GM18502 (cell line): Measurements from ENCODE around the gene LRRC75B.

Experiments
- ATAC-seq: cut with Tn5 transposase; IDR thresholded peaks from one replicate; pipeline ENCODE4 v1.9.1; 2021; ENCODE audit warnings: mild to moderate bottlenecking; ENCODE audit not compliant: unreplicated experiment, poor library complexity

The LRRC75B gene

GRCh38 chr22:24587948-24588347, 4.9 kb downstream of the LRRC75B start:
- ATAC-seq, result no peak

- ATAC-seq, result no peak
These were observed 5.6 kb downstream of the LRRC75B start for GRCh38 chr22:24587251-24587650.

GRCh38 chr22:24585927-24586546, 6.8 kb downstream of the LRRC75B start:
- no peak for ATAC-seq

GRCh38 chr22:24585461-24585860, 7.4 kb downstream of the LRRC75B start:
- ATAC-seq, result no peak

- ATAC-seq, result no peak
These were observed 7.9 kb downstream of the LRRC75B start for GRCh38 chr22:24584871-24585411.

GRCh38 chr22:24584166-24584790, 8.6 kb downstream of the LRRC75B start:
- ATAC-seq, result no peak

- ATAC-seq, result no peak
These were observed 9.4 kb downstream of the LRRC75B start for GRCh38 chr22:24583221-24584165.

GRCh38 chr22:24582056-24582814, 10.6 kb downstream of the LRRC75B start:
- ATAC-seq, result no peak

GRCh38 chr22:24580276-24580675, 12.6 kb downstream of the LRRC75B start:
- ATAC-seq, result no peak

GRCh38 chr22:24579258-24579601, 13.6 kb downstream of the LRRC75B start:
- ATAC-seq, result no peak

- no peak for ATAC-seq
These were observed 14.3 kb downstream of the LRRC75B start for GRCh38 chr22:24578355-24579257.

- no peak for ATAC-seq
These were observed 16.1 kb downstream of the LRRC75B start for GRCh38 chr22:24576778-24577177.

- ATAC-seq, result no peak
These were observed 21.6 kb downstream of the LRRC75B start for GRCh38 chr22:24571266-24571665.

GRCh38 chr22:24567668-24568067, 25.2 kb downstream of the LRRC75B start:
- no peak for ATAC-seq

GRCh38 chr22:24566899-24567511, 25.9 kb downstream of the LRRC75B start:
- ATAC-seq, result no peak

- no peak for ATAC-seq
These were observed 27.8 kb downstream of the LRRC75B start for GRCh38 chr22:24565077-24565476.

- no peak for ATAC-seq
These were observed 28.4 kb downstream of the LRRC75B start for GRCh38 chr22:24564376-24565058.

GRCh38 chr22:24563246-24563645, 29.6 kb downstream of the LRRC75B start:
- no peak for ATAC-seq
